ENCODE measurements around the gene DOCK6.

GRCh38 chr19:11224429-11224828, 37.9 kb downstream of the DOCK6 start:
- TF ChIP-seq CTCF (conservative IDR thresholded peaks at IDR 0.05; ENCODE audit: low read length) (no peak), EZH2phosphoT487 (IDR thresholded peaks at IDR 0.05; ENCODE audit: borderline replicate concordance, low read depth, low read length) (no peak)
